ENCODE results near the gene RMI1.

The RMI1 gene

DNA sequence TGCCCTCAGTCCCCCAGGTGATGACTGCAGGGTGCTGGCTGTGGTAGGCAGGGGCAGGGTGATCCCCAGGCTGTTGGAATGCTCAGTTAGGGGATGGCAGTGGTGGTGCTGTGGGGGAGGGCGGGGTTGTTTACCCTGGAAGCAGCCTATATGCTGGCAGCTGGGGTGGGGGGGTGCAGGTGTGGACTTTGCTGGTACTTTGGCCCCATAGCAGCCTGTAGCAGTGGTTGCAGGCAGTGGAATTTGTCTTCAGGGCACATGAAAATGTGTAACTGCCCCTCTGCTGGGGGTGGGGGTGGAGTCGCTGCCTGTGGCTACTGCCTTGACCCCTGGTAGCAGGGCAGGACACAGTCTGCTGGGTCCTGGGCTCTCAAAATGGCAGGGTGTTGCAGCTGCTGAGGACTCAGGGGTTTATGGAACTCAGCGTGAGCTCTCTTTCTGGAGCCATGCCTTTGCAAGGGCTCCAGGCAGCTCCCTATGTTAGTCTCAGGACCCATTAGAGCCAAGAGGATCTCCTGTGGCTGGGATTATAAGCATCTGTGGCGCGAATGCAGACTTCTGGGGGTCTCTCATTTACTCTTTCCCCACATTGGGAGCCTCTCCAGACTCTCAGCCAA lies 65.0 kb downstream of the RMI1 start:
- TF ChIP-seq, protein P1, sequence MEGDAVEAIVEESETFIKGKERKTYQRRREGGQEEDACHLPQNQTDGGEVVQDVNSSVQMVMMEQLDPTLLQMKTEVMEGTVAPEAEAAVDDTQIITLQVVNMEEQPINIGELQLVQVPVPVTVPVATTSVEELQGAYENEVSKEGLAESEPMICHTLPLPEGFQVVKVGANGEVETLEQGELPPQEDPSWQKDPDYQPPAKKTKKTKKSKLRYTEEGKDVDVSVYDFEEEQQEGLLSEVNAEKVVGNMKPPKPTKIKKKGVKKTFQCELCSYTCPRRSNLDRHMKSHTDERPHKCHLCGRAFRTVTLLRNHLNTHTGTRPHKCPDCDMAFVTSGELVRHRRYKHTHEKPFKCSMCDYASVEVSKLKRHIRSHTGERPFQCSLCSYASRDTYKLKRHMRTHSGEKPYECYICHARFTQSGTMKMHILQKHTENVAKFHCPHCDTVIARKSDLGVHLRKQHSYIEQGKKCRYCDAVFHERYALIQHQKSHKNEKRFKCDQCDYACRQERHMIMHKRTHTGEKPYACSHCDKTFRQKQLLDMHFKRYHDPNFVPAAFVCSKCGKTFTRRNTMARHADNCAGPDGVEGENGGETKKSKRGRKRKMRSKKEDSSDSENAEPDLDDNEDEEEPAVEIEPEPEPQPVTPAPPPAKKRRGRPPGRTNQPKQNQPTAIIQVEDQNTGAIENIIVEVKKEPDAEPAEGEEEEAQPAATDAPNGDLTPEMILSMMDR (IDR thresholded peaks at IDR 0.05; ENCODE audit: borderline replicate concordance, insufficient read depth, low read depth, low read length) = no peak
- H3K4me3 ChIP-seq (ENCODE audit: low read depth, low read length) = no peak overlapping the region

Data from GM12875 (cell line).